NCI-H524 treated with DMSO at 0.1 percent for 48 hours (cell line): ENCODE data around the gene SCRT2.

ENCODE experiments used
- DNase-seq: peaks from one replicate; lab custom pipeline; 2025; lab: John Stamatoyannopoulos, UW

Gene SCRT2

GRCh38 chr20:672963-673602 is 2.5 kb downstream of the SCRT2 start:
- no peak for DNase-seq

GRCh38 chr20:671252-672030 is 4.2 kb downstream of the SCRT2 start:
- DNase-seq: no peak

GRCh38 chr20:669573-669972 is 6.0 kb downstream of the SCRT2 start:
- no peak for DNase-seq

GRCh38 chr20:668638-669037 is 7.0 kb downstream of the SCRT2 start:
- DNase-seq: no peak

- DNase-seq: no peak
Observed at GRCh38 chr20:668050-668449, 7.6 kb downstream of the SCRT2 start.

GRCh38 chr20:667351-668034 is 8.1 kb downstream of the SCRT2 start:
- DNase-seq: no peak

- no peak for DNase-seq
Observed at GRCh38 chr20:666877-667276, 8.7 kb downstream of the SCRT2 start.

GRCh38 chr20:665276-665675 is 10.3 kb downstream of the SCRT2 start:
- DNase-seq: no peak

- no peak for DNase-seq
Observed at GRCh38 chr20:664576-664975, 11.0 kb downstream of the SCRT2 start.

GRCh38 chr20:664151-664550 is 11.5 kb downstream of the SCRT2 start:
- no peak for DNase-seq

- DNase-seq: no peak
Observed at GRCh38 chr20:663315-664090, 12.1 kb downstream of the SCRT2 start.

GRCh38 chr20:662277-663192 is 13.1 kb downstream of the SCRT2 start:
- DNase-seq: no peak

GRCh38 chr20:661474-662270 is 13.9 kb downstream of the SCRT2 start:
- no peak for DNase-seq

- DNase-seq: no peak
Observed at GRCh38 chr20:658731-659291, 16.8 kb downstream of the SCRT2 start.

GRCh38 chr20:658202-658601 is 17.4 kb downstream of the SCRT2 start:
- DNase-seq: no peak

- DNase-seq: no peak
Observed at GRCh38 chr20:655726-656624, 19.6 kb downstream of the SCRT2 start.

- DNase-seq: no peak
Observed at GRCh38 chr20:654417-654750, 21.2 kb downstream of the SCRT2 start.

GRCh38 chr20:653590-654416 is 21.8 kb downstream of the SCRT2 start:
- DNase-seq: no peak
